Body of pancreas (tissue), 4 donors: ENCODE data around the gene NRP2.

ENCODE experiments used
- POLR2A ChIP-seq, 3 donors: fragments of 450-650 bp; IDR thresholded peaks; one replicate each; pipeline ENCODE4 v1.6.1; 2016; ENCODE audit warnings: antibody characterized with exemption in 3 of 3, mild to moderate bottlenecking in 2 of 3
- TF ChIP-seq, protein P1 (sequence below), 7 experiments: fragments of 450-650 bp in 4 of 7; fragments of 200-600 bp in 3 of 7; sonication (generic) in 3 of 7; IDR thresholded peaks; one replicate each; pipeline ENCODE4 v1.5.1; 2016 to 2019; ENCODE audit warnings: antibody characterized with exemption in 7 of 7

- TF ChIP-seq, protein P1, sequence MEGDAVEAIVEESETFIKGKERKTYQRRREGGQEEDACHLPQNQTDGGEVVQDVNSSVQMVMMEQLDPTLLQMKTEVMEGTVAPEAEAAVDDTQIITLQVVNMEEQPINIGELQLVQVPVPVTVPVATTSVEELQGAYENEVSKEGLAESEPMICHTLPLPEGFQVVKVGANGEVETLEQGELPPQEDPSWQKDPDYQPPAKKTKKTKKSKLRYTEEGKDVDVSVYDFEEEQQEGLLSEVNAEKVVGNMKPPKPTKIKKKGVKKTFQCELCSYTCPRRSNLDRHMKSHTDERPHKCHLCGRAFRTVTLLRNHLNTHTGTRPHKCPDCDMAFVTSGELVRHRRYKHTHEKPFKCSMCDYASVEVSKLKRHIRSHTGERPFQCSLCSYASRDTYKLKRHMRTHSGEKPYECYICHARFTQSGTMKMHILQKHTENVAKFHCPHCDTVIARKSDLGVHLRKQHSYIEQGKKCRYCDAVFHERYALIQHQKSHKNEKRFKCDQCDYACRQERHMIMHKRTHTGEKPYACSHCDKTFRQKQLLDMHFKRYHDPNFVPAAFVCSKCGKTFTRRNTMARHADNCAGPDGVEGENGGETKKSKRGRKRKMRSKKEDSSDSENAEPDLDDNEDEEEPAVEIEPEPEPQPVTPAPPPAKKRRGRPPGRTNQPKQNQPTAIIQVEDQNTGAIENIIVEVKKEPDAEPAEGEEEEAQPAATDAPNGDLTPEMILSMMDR (IDR thresholded peaks at IDR 0.05) = no peak
- no peak for TF ChIP-seq POLR2A (IDR thresholded peaks at IDR 0.05)
These were observed 25.4 kb upstream of the NRP2 start for GRCh38 chr2:205656941-205657340.
